Lung (tissue), 12 donors: ENCODE measurements around the gene FAM229A. TPM values are rescaled to one million over a fixed set of nuclear protein-coding genes. Genes with fewer than 3 reads are reported as not detected.

Experiments
- ATAC-seq: fragments of 200-7000 bp; cut with Tn5 transposase; one replicate; pipeline ENCODE4 v1.9.1; 2020; ENCODE audit warnings: moderate number of reproducible peaks; ENCODE audit not compliant: insufficient read depth, low FRiP score
- DNase-seq, 3 donors: peaks; one replicate each; pipeline ENCODE4 v3.0.0-alpha.2; 2013 to 2017
- H3K27ac ChIP-seq, 2 donors: one replicate each; pipeline ENCODE4 v1.5.1; 2013; ENCODE audit warnings: mild to moderate bottlenecking in 2 of 2, moderate library complexity in 2 of 2, control low read depth in 1 of 2, inconsistent platforms in 1 of 2, low read depth in 1 of 2, low read length in 1 of 2
- H3K27me3 ChIP-seq, 3 donors: one replicate each; pipeline ENCODE4 v1.5.1; 2013; ENCODE audit warnings: low read length in 2 of 3; ENCODE audit not compliant: control insufficient read depth in 3 of 3, insufficient read depth in 3 of 3
- H3K36me3 ChIP-seq, 4 donors: one replicate each; pipeline ENCODE4 v1.5.1; 2013; ENCODE audit warnings: low read length in 4 of 4, mild to moderate bottlenecking in 1 of 4, moderate library complexity in 1 of 4; ENCODE audit not compliant: control insufficient read depth in 4 of 4, insufficient read depth in 4 of 4
- H3K4me1 ChIP-seq, 5 donors: one replicate each; pipeline ENCODE4 v1.5.1; 2013; ENCODE audit warnings: low read length in 5 of 5, mild to moderate bottlenecking in 2 of 5, moderate library complexity in 1 of 5; ENCODE audit not compliant: control insufficient read depth in 5 of 5, insufficient read depth in 5 of 5
- H3K4me3 ChIP-seq: one replicate; pipeline ENCODE4 v1.5.1; 2013; ENCODE audit warnings: mild to moderate bottlenecking, control low read depth, moderate library complexity
- H3K9ac ChIP-seq, 2 donors: one replicate each; pipeline ENCODE4 v1.5.1; 2013; ENCODE audit warnings: low read length in 2 of 2, control low read depth in 1 of 2; ENCODE audit not compliant: insufficient read depth in 1 of 2
- H3K9me3 ChIP-seq, 4 donors: one replicate each; pipeline ENCODE4 v1.5.1; 2013; ENCODE audit warnings: low read length in 3 of 4, mild to moderate bottlenecking in 1 of 4, moderate library complexity in 1 of 4; ENCODE audit not compliant: control insufficient read depth in 4 of 4, insufficient read depth in 3 of 4
- CTCF ChIP-seq: IDR thresholded peaks from 2 replicates; pipeline ENCODE4 v1.5.1; 2012; ENCODE audit warnings: mild to moderate bottlenecking; ENCODE audit errors: control extremely low read depth, extremely low read depth
- WGBS, 2 donors: extraction: QIAGEN DNeasy Blood & Tissue Kit; methylation state at CpG; one replicate each; pipeline ENCODE4 v1.1.7; 2013; 5-methylcytosine and 5-hydroxymethylcytosine counted together
- polyA plus RNA-seq, 2 donors: library from polyadenylated mRNA; stranded (reverse); fragments of 200-250 nt; gene quantifications; one replicate each; pipeline ENCODE4 v1.2.1, GENCODE V29; 2013
- total RNA-seq, 2 donors: library from RNA; depleted of rRNA in 1 of 2; stranded (reverse); fragments of >200 nt in 1 of 2; gene quantifications; one replicate each; pipeline ENCODE4 v1.2.1, GENCODE V29; 2014 to 2021
- donor health status: control.
- donor health status: control.
- donor health status: Bipolar disorder and iron deficiency.
- donor health status: healthy.
- donor health status: DM: yes; HTN: yes; CAD: no.

FAM229A gene
- total and polyA plus RNA-seq, 4 donors = 2.2 to 7.2 (median 5.1) TPM

GRCh38 chr1:32311709-32312393, 50.4 kb downstream of the FAM229A start:
- TF ChIP-seq CTCF = no peak

More at GRCh38 chr1:32311709-32312393, 50.4 kb downstream of the FAM229A start:
- Histone ChIP-seq H3K27ac (no peak overlapping the region), H3K36me3 (peaks cover under 1 to 8% (median 6%) of the 10 kb centered on the region in 4 donors), H3K4me3 (no peak overlapping the region), H3K9me3 (no peaks in the 10 kb centered on the region), H3K27me3 (no peaks in the 10 kb centered on the region), H3K9ac (no peak overlapping the region), H3K4me1 (peaks cover 0 to 9% (median 4%) of the 10 kb centered on the region in 5 donors)
- 56 to 81% methylated on average over 2 of the region's 2 CpGs for WGBS, 2 donors
- ATAC-seq (no peak), DNase-seq (peak in 1 of 3 donors; percentile 25)

Other genes starting within 250 kb of the FAM229A start
- gene TXLNA, start 182.8 kb downstream of the FAM229A start, total RNA-seq = 10 to 100 TPM; 39.1 to 55.6 TPM
- gene TXLNA, start 182.8 kb downstream of the FAM229A start, polyA plus RNA-seq = 10 to 100 TPM; 22.2 to 22.8 TPM
- 10 to 100 TPM in 1 of 2 donors, 1 to 10 TPM in 1; 4.4 to 12.5 TPM for gene CCDC28B, start 161.9 kb downstream of the FAM229A start, total RNA-seq
- gene CCDC28B, start 161.9 kb downstream of the FAM229A start, polyA plus RNA-seq = 1 to 10 TPM; 5.6 to 5.8 TPM
- 1 to 10 TPM; 2.4 to 3.8 TPM for gene IQCC, start 156.8 kb downstream of the FAM229A start, total RNA-seq
- 1 to 10 TPM; 1.6 to 2.5 TPM for gene IQCC, start 156.8 kb downstream of the FAM229A start, polyA plus RNA-seq
- gene DCDC2B, start 153.4 kb downstream of the FAM229A start, total RNA-seq = 1 to 10 TPM; 7.2 to 10.0 TPM
- gene DCDC2B, start 153.4 kb downstream of the FAM229A start, polyA plus RNA-seq = 1 to 10 TPM; 3.5 to 4.3 TPM
- 10 to 100 TPM; 29.8 to 30.2 TPM for gene TMEM234, start 140.1 kb downstream of the FAM229A start, total RNA-seq
- 10 to 100 TPM; 17.1 to 17.5 TPM for gene TMEM234, start 140.1 kb downstream of the FAM229A start, polyA plus RNA-seq
- 100 to 1,000 TPM in 1 of 2 donors, 10 to 100 TPM in 1; 81.0 to 153 TPM for gene EIF3I, start 140.1 kb downstream of the FAM229A start, total RNA-seq
- gene EIF3I, start 140.1 kb downstream of the FAM229A start, polyA plus RNA-seq = 100 to 1,000 TPM; 218 to 255 TPM
- gene FAM167B, start 115.3 kb downstream of the FAM229A start, total RNA-seq = 1 to 10 TPM; 2.6 to 5.4 TPM
- gene FAM167B, start 115.3 kb downstream of the FAM229A start, polyA plus RNA-seq = 10 to 100 TPM in 1 of 2 donors, 1 to 10 TPM in 1; 5.9 to 30.5 TPM
- gene LCK, start 111.2 kb downstream of the FAM229A start, total RNA-seq = 1 to 10 TPM; 3.5 to 8.9 TPM
- gene LCK, start 111.2 kb downstream of the FAM229A start, polyA plus RNA-seq = 1 to 10 TPM; 2.4 to 5.0 TPM
- gene HDAC1, start 70.4 kb downstream of the FAM229A start, total RNA-seq = 10 to 100 TPM; 66.2 to 90.4 TPM
- 10 to 100 TPM; 47.3 to 78.8 TPM for gene HDAC1, start 70.4 kb downstream of the FAM229A start, polyA plus RNA-seq
- gene MARCKSL1, start 26.3 kb downstream of the FAM229A start, total RNA-seq = 10 to 100 TPM; 37.9 to 78.4 TPM
- gene MARCKSL1, start 26.3 kb downstream of the FAM229A start, polyA plus RNA-seq = 10 to 100 TPM; 28.4 to 41.2 TPM
- 1 to 10 TPM in 1 of 2 donors, under 1 TPM in 1; 0.46 to 1.4 TPM for gene TSSK3, start 54 bp upstream of the FAM229A start, total RNA-seq
- gene TSSK3, start 54 bp upstream of the FAM229A start, polyA plus RNA-seq = 1 to 10 TPM in 1 of 2 donors, under 1 TPM in 1; 0.37 to 1.0 TPM
- gene BSDC1, start 32.0 kb upstream of the FAM229A start, total RNA-seq = 10 to 100 TPM; 58.7 to 80.5 TPM
- gene BSDC1, start 32.0 kb upstream of the FAM229A start, polyA plus RNA-seq = 10 to 100 TPM; 32.8 to 38.0 TPM
- gene ZBTB8B, start 102.6 kb upstream of the FAM229A start, total RNA-seq = under 1 TPM; 0.03 to 0.09 TPM
- under 1 TPM; under 0.01 to 0.02 TPM for gene ZBTB8B, start 102.6 kb upstream of the FAM229A start, polyA plus RNA-seq
- 10 to 100 TPM in 1 of 2 donors, 1 to 10 TPM in 1; 8.4 to 13.9 TPM for gene ZBTB8A, start 176.9 kb upstream of the FAM229A start, total RNA-seq
- gene ZBTB8A, start 176.9 kb upstream of the FAM229A start, polyA plus RNA-seq = 1 to 10 TPM; 2.7 to 2.9 TPM